Measurements from ENCODE around the gene PDE6D. TPM values are rescaled to one million over a fixed set of nuclear protein-coding genes. Genes with fewer than 3 reads are reported as not detected.

The PDE6D gene
- polyA plus RNA-seq, 3 donors: 28.4 to 54.6 (median 50.5) TPM

DNA sequence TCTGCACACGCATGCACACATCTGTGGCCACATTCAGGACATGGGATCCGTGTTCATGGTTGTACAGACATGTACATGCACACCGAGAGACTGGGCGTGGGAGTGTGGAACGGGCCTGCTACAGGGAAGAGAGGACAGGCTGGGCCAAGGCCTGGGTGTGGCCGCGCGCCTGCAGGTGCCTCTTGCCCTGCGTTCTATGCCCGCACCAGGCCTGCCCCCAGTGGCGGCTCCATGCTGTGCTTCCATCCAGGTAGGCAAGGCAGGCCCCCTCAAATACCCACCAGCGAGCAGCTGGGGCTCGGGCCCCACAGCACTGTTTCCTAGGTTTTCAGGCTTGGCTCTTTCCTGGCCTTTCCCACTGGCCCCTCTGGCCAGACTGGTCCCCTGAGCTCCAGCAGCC, 88.2 kb downstream of the PDE6D start:
- H2AFZ ChIP-seq (ENCODE audit: insufficient read depth, low read depth, low read length, poor library complexity, severe bottlenecking): peak overlapping the region; percentile 43
- peak overlapping the region in 1 of 7 donors; percentile 43 for H3K27ac Mint-ChIP-seq
- peaks cover 0 to 6% (median 2%) of the 10 kb centered on the region in 3 donors for H3K27me3 Mint-ChIP-seq (ENCODE audit: low read depth in 3 of 3)
- 93% methylated on average over 8 of the region's 13 CpGs for WGBS (ENCODE audit: insufficient coverage)
- H3K4me1 ChIP-seq (ENCODE audit: control insufficient read depth in 1 of 2, insufficient read depth in 2 of 2, low read length in 2 of 2): peaks cover 8 to 9% of the 10 kb centered on the region in 2 donors
- H3K9ac ChIP-seq (ENCODE audit: insufficient read depth, low read length, poor library complexity, severe bottlenecking): no peak overlapping the region
- DNase-seq: no peak
- no peaks in the 10 kb centered on the region for H4K20me1 ChIP-seq (ENCODE audit: insufficient read depth, low read length)
- no peaks in the 10 kb centered on the region for H3K27me3 ChIP-seq (ENCODE audit: control insufficient read depth in 2 of 2, insufficient read depth in 2 of 2, low read length in 2 of 2)
- H3K36me3 Mint-ChIP-seq: no peaks in the 10 kb centered on the region
- TF ChIP-seq, protein P1, sequence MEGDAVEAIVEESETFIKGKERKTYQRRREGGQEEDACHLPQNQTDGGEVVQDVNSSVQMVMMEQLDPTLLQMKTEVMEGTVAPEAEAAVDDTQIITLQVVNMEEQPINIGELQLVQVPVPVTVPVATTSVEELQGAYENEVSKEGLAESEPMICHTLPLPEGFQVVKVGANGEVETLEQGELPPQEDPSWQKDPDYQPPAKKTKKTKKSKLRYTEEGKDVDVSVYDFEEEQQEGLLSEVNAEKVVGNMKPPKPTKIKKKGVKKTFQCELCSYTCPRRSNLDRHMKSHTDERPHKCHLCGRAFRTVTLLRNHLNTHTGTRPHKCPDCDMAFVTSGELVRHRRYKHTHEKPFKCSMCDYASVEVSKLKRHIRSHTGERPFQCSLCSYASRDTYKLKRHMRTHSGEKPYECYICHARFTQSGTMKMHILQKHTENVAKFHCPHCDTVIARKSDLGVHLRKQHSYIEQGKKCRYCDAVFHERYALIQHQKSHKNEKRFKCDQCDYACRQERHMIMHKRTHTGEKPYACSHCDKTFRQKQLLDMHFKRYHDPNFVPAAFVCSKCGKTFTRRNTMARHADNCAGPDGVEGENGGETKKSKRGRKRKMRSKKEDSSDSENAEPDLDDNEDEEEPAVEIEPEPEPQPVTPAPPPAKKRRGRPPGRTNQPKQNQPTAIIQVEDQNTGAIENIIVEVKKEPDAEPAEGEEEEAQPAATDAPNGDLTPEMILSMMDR (IDR thresholded peaks at IDR 0.05): no peak
- no peaks in the 10 kb centered on the region for H3K36me3 ChIP-seq (replicated peaks in 1 of 2; ENCODE audit: control insufficient read depth in 1 of 2, insufficient read depth in 2 of 2, low read length in 2 of 2)
- intact Hi-C loops (cut with micrococcal nuclease): no loop called here
- peaks cover 11% of the 10 kb centered on the region for H3K4me1 Mint-ChIP-seq
- no peaks in the 10 kb centered on the region for H3K9me3 ChIP-seq (replicated peaks in 1 of 2; ENCODE audit: control insufficient read depth in 1 of 2, insufficient read depth in 1 of 2, low read length in 2 of 2)
- H3K79me2 ChIP-seq (ENCODE audit: insufficient read depth, low read length): no peaks in the 10 kb centered on the region
- H3K4me3 ChIP-seq (replicated peaks in 1 of 3; ENCODE audit: low read depth in 2 of 3, low read length in 3 of 3): no peak overlapping the region
- no peak overlapping the region for H3K27ac ChIP-seq (ENCODE audit: low read depth in 1 of 2, low read length in 2 of 2)
- no peaks in the 10 kb centered on the region for H3K9me3 Mint-ChIP-seq
- H3K4me3 Mint-ChIP-seq: no peak overlapping the region
- no peak overlapping the region for H3K4me2 ChIP-seq (replicated peaks; ENCODE audit: extremely low read depth, low read length, poor library complexity, severe bottlenecking)

DNA sequence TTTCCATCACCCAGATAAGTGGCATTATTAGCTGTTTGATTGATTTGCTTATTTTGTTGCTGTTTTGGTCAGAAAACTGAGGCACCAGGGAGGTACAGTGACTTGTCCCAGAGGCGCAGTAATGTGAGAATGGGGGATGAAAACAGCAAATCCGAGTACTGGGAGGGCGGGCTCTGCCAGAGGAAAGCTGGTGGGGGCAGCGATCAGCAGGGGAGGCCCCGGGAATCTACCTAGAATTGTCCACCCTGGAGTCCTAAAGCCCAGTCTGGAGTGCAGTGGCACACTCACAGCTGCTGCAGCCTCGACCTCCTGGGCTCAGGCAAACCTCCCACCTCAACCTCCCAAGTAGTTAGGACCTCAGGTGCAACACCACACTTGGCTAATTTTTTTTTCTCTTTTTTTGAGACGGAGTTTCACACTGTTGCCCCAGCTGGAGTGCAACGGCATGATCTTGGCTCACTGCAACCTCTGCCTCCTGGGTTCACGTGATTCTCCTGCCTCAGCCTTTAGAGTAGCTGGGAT, 89.8 kb downstream of the PDE6D start:
- Histone ChIP-seq H3K9me3 (replicated peaks in 1 of 2; ENCODE audit: control insufficient read depth in 1 of 2, insufficient read depth in 1 of 2, low read length in 2 of 2) (no peaks in the 10 kb centered on the region), H3K4me2 (replicated peaks; ENCODE audit: extremely low read depth, low read length, poor library complexity, severe bottlenecking) (no peak overlapping the region), H3K4me3 (replicated peaks in 1 of 3; ENCODE audit: low read depth in 2 of 3, low read length in 3 of 3) (no peak overlapping the region), H3K79me2 (ENCODE audit: insufficient read depth, low read length) (no peaks in the 10 kb centered on the region), H3K36me3 (replicated peaks in 1 of 2; ENCODE audit: control insufficient read depth in 1 of 2, insufficient read depth in 2 of 2, low read length in 2 of 2) (no peaks in the 10 kb centered on the region), H4K20me1 (ENCODE audit: insufficient read depth, low read length) (no peaks in the 10 kb centered on the region), H3K27ac (ENCODE audit: low read depth in 1 of 2, low read length in 2 of 2) (no peak overlapping the region), H3K27me3 (ENCODE audit: control insufficient read depth in 2 of 2, insufficient read depth in 2 of 2, low read length in 2 of 2) (no peaks in the 10 kb centered on the region), H3K9ac (ENCODE audit: insufficient read depth, low read length, poor library complexity, severe bottlenecking) (no peak overlapping the region), H3K4me1 (ENCODE audit: control insufficient read depth in 1 of 2, insufficient read depth in 2 of 2, low read length in 2 of 2) (peaks cover 13 to 17% of the 10 kb centered on the region in 2 donors), H2AFZ (ENCODE audit: insufficient read depth, low read depth, low read length, poor library complexity, severe bottlenecking) (no peak overlapping the region)
- Mint-ChIP-seq H3K4me3 (no peak overlapping the region), H3K27ac (no peak overlapping the region), H3K36me3 (no peaks in the 10 kb centered on the region), H3K9me3 (no peaks in the 10 kb centered on the region), H3K4me1 (peaks cover 20% of the 10 kb centered on the region), H3K27me3 (ENCODE audit: low read depth in 3 of 3) (peaks cover 0 to 6% (median 2%) of the 10 kb centered on the region in 3 donors)
- TF ChIP-seq, protein P1 (IDR thresholded peaks at IDR 0.05): no peak
- no peak for DNase-seq
- WGBS (ENCODE audit: insufficient coverage): 84% methylated on average over 8 of the region's 9 CpGs
- intact Hi-C loops (cut with micrococcal nuclease): no loop called here
